H1 (cell line): ENCODE data around the gene NEO1. TPM values are rescaled to one million over a fixed set of nuclear protein-coding genes. Genes with fewer than 3 reads are reported as not detected.

Experiments
- CTCF ChIA-PET: fragments of 300-600 bp; sonication (Branson Sonifier 250); formaldehyde crosslinking; loops from one replicate; lab custom pipeline; 2021; ENCODE audit not compliant: partially characterized antibody; lab: Charles Lee
- POLR2A ChIA-PET: fragments of 300-600 bp; sonication (Branson Sonifier 250); formaldehyde crosslinking; loops from one replicate; lab custom pipeline; 2021; ENCODE audit warnings: inconsistent platforms; ENCODE audit not compliant: partially characterized antibody; lab: Charles Lee
- DNase-seq, 2 experiments: peaks; one replicate each; pipeline versions ENCODE4 v3.0.0 to v3.0.0-alpha.2; 2010 to 2022; ENCODE audit warnings: low spot score in 2 of 2, low read depth in 1 of 2, mixed read lengths in 1 of 2
- FAIRE-seq: peaks from 2 replicates; lab custom pipeline; 2011; peaks lifted over from hg19 to GRCh38; lab: Jason Lieb, UNC
- H2AFZ ChIP-seq: 2 replicates; pipeline ENCODE4 v1.8.1; 2012; ENCODE audit warnings: low read length, inconsistent platforms
- H2AK5ac ChIP-seq: 2 replicates; pipeline ENCODE4 v1.6.1; 2013; ENCODE audit warnings: low read depth, low read length
- H2BK120ac ChIP-seq: replicated peaks from 2 replicates; pipeline ENCODE3; 2013; ENCODE audit warnings: low read depth, low read length, inconsistent platforms
- H2BK12ac ChIP-seq: 2 replicates; pipeline ENCODE4 v1.6.1; 2013; ENCODE audit warnings: low read depth, low read length
- H2BK15ac ChIP-seq: 2 replicates; pipeline ENCODE4 v1.6.1; 2013; ENCODE audit warnings: low read length
- H2BK20ac ChIP-seq: 2 replicates; pipeline ENCODE4 v1.6.1; 2013; ENCODE audit warnings: low read length
- H2BK5ac ChIP-seq: 2 replicates; pipeline ENCODE4 v1.6.1; 2013; ENCODE audit warnings: low read depth, low read length
- H3K14ac ChIP-seq: 2 replicates; pipeline ENCODE4 v1.6.1; 2013; ENCODE audit warnings: inconsistent platforms; ENCODE audit not compliant: insufficient read length
- H3K18ac ChIP-seq: 2 replicates; pipeline ENCODE4 v1.6.1; 2013; ENCODE audit warnings: low read length; ENCODE audit errors: extremely low read depth
- H3K23ac ChIP-seq: 2 replicates; pipeline ENCODE4 v1.6.1; 2013; ENCODE audit warnings: inconsistent platforms; ENCODE audit not compliant: insufficient read length
- H3K23me2 ChIP-seq: 2 replicates; pipeline ENCODE4 v1.6.1; 2013; ENCODE audit warnings: low read depth, low read length
- H3K27ac ChIP-seq: 2 replicates; pipeline ENCODE4 v1.6.1; 2011; ENCODE audit warnings: low read depth, low read length, inconsistent platforms
- H3K27me3 ChIP-seq, 4 experiments: replicated peaks in 1 of 4; 1 replicate in 1 of 4; 2 replicates in 3 of 4; pipeline versions ENCODE4 v1.6.1 to v1.8.1; 2011 to 2013; ENCODE audit warnings: low read length in 3 of 4, mild to moderate bottlenecking in 3 of 4, inconsistent platforms in 2 of 4, mixed read lengths in 2 of 4, moderate library complexity in 1 of 4; ENCODE audit not compliant: control insufficient read depth in 3 of 4, insufficient read depth in 3 of 4; ENCODE audit errors: extremely low read depth in 1 of 4
- H3K36me3 ChIP-seq, 4 experiments: 2 replicates each; pipeline versions ENCODE4 v1.6.1 to v1.8.1; 2011 to 2013; ENCODE audit warnings: mild to moderate bottlenecking in 4 of 4, low read length in 3 of 4, moderate library complexity in 2 of 4, control low read depth in 1 of 4, inconsistent platforms in 1 of 4; ENCODE audit not compliant: insufficient read depth in 4 of 4, control insufficient read depth in 2 of 4
- H3K4ac ChIP-seq: replicated peaks from 2 replicates; pipeline ENCODE3; 2013; ENCODE audit warnings: low read length, low read depth, mixed read lengths, inconsistent platforms; ENCODE audit not compliant: insufficient read length
- H3K4me1 ChIP-seq, 4 experiments: replicated peaks in 1 of 4; 1 replicate in 1 of 4; 2 replicates in 3 of 4; pipeline versions ENCODE4 v1.6.1 to v1.8.1; 2011 to 2013; ENCODE audit warnings: low read length in 3 of 4, inconsistent platforms in 2 of 4, mixed read lengths in 1 of 4; ENCODE audit not compliant: insufficient read depth in 4 of 4, control insufficient read depth in 3 of 4
- H3K4me2 ChIP-seq, 2 experiments: 2 replicates each; pipeline versions ENCODE4 v1.6.1 to v1.8.1; 2011 to 2013; ENCODE audit warnings: low read depth in 2 of 2, low read length in 2 of 2, control low read depth in 1 of 2, inconsistent platforms in 1 of 2, mild to moderate bottlenecking in 1 of 2; ENCODE audit not compliant: insufficient read depth in 1 of 2
- H3K4me3 ChIP-seq, 4 experiments: fragments of 200-600, 300-600 bp in 1 of 4; sonication (generic), shearing (Covaris generic), sonication (Bioruptor Twin) in 1 of 4; 2 replicates each; pipeline versions ENCODE4 v1.5.1 to v1.8.1; 2011 to 2016; ENCODE audit warnings: low read length in 4 of 4, low read depth in 3 of 4, control low read depth in 2 of 4, inconsistent platforms in 2 of 4, mild to moderate bottlenecking in 2 of 4, mixed read lengths in 1 of 4, moderate library complexity in 1 of 4; ENCODE audit not compliant: insufficient read depth in 2 of 4; ENCODE audit errors: extremely low read depth in 1 of 4
- H3K56ac ChIP-seq: replicated peaks from 2 replicates; pipeline ENCODE3; 2013; ENCODE audit warnings: low read depth, mild to moderate bottlenecking, mixed read lengths, low read length, inconsistent platforms; ENCODE audit not compliant: insufficient read length
- H3K79me1 ChIP-seq: 2 replicates; pipeline ENCODE4 v1.6.1; 2013; ENCODE audit warnings: low read depth, low read length, control low read depth
- H3K79me2 ChIP-seq, 2 experiments: 2 replicates each; pipeline versions ENCODE4 v1.6.1 to v1.8.1; 2012 to 2013; ENCODE audit warnings: low read length in 2 of 2, mild to moderate bottlenecking in 2 of 2, inconsistent platforms in 1 of 2; ENCODE audit not compliant: insufficient read depth in 2 of 2, control insufficient read depth in 1 of 2
- H3K9ac ChIP-seq, 4 experiments: replicated peaks in 1 of 4; 1 replicate in 1 of 4; 2 replicates in 3 of 4; pipeline versions ENCODE4 v1.6.1 to v1.8.1; 2011 to 2013; ENCODE audit warnings: low read depth in 3 of 4, low read length in 3 of 4, control low read depth in 2 of 4, mild to moderate bottlenecking in 2 of 4, moderate library complexity in 2 of 4, inconsistent platforms in 1 of 4; ENCODE audit errors: extremely low read depth in 1 of 4
- H3K9me3 ChIP-seq, 2 experiments: 2 replicates each; pipeline versions ENCODE4 v1.6.1 to v1.8.1; 2012 to 2013; ENCODE audit warnings: mild to moderate bottlenecking in 2 of 2, moderate library complexity in 2 of 2, control low read depth in 1 of 2, inconsistent platforms in 1 of 2, low read depth in 1 of 2, low read length in 1 of 2, mixed read lengths in 1 of 2; ENCODE audit not compliant: insufficient read depth in 2 of 2
- H4K20me1 ChIP-seq, 2 experiments: replicated peaks in 1 of 2; 2 replicates each; pipeline versions ENCODE3 to v1.8.1; 2011 to 2013; ENCODE audit warnings: inconsistent platforms in 2 of 2, low read length in 2 of 2, mild to moderate bottlenecking in 1 of 2; ENCODE audit not compliant: insufficient read depth in 2 of 2, control insufficient read depth in 1 of 2
- H4K5ac ChIP-seq: 2 replicates; pipeline ENCODE4 v1.6.1; 2013; ENCODE audit warnings: low read length, low read depth, mixed read lengths, inconsistent platforms; ENCODE audit not compliant: insufficient read length
- H4K8ac ChIP-seq: 2 replicates; pipeline ENCODE4 v1.8.0; 2013; ENCODE audit warnings: mild to moderate bottlenecking, moderate library complexity, low read length, inconsistent platforms; ENCODE audit not compliant: insufficient read depth; ENCODE audit errors: extremely low read depth
- H4K91ac ChIP-seq: replicated peaks from 2 replicates; pipeline ENCODE3; 2013; ENCODE audit warnings: low read length, mixed read lengths, inconsistent platforms; ENCODE audit not compliant: insufficient read length
- CEBPB ChIP-seq: IDR thresholded peaks from 2 replicates; pipeline ENCODE4 v1.6.1; 2012; ENCODE audit warnings: low read depth, low read length
- NRF1 ChIP-seq: IDR thresholded peaks from 2 replicates; pipeline ENCODE4 v1.6.1; 2011; ENCODE audit warnings: mild to moderate bottlenecking, low read depth, low read length, improper control_type of control experiment
- POLR2A ChIP-seq, 2 experiments: IDR thresholded peaks; 1 replicate in 1 of 2; 2 replicates in 1 of 2; pipeline ENCODE4 v1.6.1; 2011; ENCODE audit warnings: low read depth in 2 of 2, low read length in 2 of 2, mild to moderate bottlenecking in 2 of 2; ENCODE audit errors: control extremely low read depth in 1 of 2
- TAF1 ChIP-seq: IDR thresholded peaks from 2 replicates; pipeline ENCODE4 v1.6.1; 2011; ENCODE audit warnings: mild to moderate bottlenecking, low read depth, low read length
- WGBS, 2 experiments: shearing (Covaris generic) in 1 of 2; methylation state at CpG; one replicate each; pipeline versions ENCODE4 v1.1.6 to v1.1.7; 2013 to 2015; ENCODE audit warnings: low lambda C conversion rate in 2 of 2, mixed read lengths in 2 of 2, inconsistent platforms in 1 of 2, low coverage in 1 of 2, missing lambda C conversion rate in 1 of 2; ENCODE audit not compliant: insufficient replicate concordance in 2 of 2, insufficient coverage in 1 of 2, insufficient read length in 1 of 2; ENCODE audit errors: extremely low coverage in 1 of 2, missing lambda C conversion rate in 1 of 2; 5-methylcytosine and 5-hydroxymethylcytosine counted together
- polyA plus RNA-seq, 7 experiments: library from polyadenylated mRNA; depleted of rRNA in 3 of 7; stranded (reverse) in 5 of 7; unstranded in 2 of 7; fragments of >200 nt in 5 of 7; fragments of 200-250 nt in 2 of 7; gene quantifications; 1 replicate in 5 of 7; 2 replicates in 1 of 7; 4 replicates in 1 of 7; pipeline versions ENCODE4 v1.2.1 to v1.2.3, GENCODE V29; 2011 to 2013; ENCODE audit warnings: missing spikeins in 2 of 7, mixed read lengths in 2 of 7
- total RNA-seq: library from RNA; stranded (reverse); fragmentation: NEBNext Ultra II Directional; extraction: Animal tissue kit (Norgen Biotek cat#: 25700); gene quantifications from 2 replicates; pipeline ENCODE4 v1.2.1, GENCODE V29; 2021
- TF ChIP-seq, protein P1 (sequence below): IDR thresholded peaks from 2 replicates; pipeline ENCODE4 v1.6.1; 2012; ENCODE audit warnings: low read length, inconsistent platforms

Gene NEO1
- total and polyA plus RNA-seq, 2 of the 8 experiments (the other 6 are each of a cell fraction or from before 2014, with no cell fraction given): 36.0 to 51.0 TPM

DNA sequence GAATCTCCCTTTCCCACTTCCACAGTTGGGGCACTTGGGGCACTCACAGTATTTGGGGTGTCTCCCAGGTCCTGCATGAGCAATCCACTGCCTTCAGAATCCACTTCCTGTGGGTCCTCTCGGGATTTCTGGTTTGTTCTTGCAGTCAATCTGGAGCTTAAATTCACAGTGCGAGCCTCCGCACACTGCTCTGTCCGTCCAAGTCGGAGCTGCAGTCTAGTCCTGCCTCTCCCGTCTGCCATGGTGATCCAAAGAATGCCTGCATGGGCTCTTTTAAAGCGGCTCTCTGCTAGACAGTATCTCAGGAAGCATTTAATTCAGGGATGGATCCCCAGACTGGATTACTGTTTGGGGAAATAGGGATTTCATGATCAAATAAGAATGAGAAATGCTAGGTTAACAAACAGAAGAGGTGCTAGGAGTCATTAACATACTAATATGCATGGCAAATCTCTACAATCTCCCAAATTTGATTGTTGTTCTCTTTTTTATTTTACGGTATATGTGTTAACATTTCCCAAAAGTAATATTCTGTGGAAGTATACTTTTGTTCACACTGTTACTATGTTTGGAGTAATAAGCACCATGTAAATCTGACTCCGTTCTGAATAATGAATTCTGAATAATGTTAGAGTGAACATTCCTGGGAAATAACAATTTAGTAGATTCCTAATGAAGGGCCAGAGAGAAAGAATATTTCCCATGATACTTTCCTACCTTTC lies 174.0 kb downstream of the NEO1 start:
- no peak overlapping the region for H3K23ac ChIP-seq
- 86% methylated on average over 9 of the region's 9 CpGs; no CpG with 5 or more reads in 1 of the 2 experiments for WGBS, 2 experiments
- no peak overlapping the region for H3K14ac ChIP-seq
- no peak for FAIRE-seq
- H3K56ac ChIP-seq: no peak overlapping the region
- no peak overlapping the region for H3K4me3 ChIP-seq
- no peaks in the 10 kb centered on the region for H3K36me3 ChIP-seq
- H3K4me2 ChIP-seq: no peak overlapping the region
- H3K23me2 ChIP-seq: no peaks in the 10 kb centered on the region
- H3K79me1 ChIP-seq: no peaks in the 10 kb centered on the region
- no peak overlapping the region for H3K4ac ChIP-seq
- H2BK15ac ChIP-seq: no peak overlapping the region
- ChIA-PET POLR2A (interaction anchor here (0.8 to 1.3 kb wide), 2 partner anchors 9 to 11 kb away, joined by 3 read pairs; no protein-coding TSS in a partner anchor), CTCF (interaction anchor here (0.7 to 2.3 kb wide), 6 partner anchors 13 to 99 kb away, joined by 3 to 11 read pairs (median 4); no protein-coding TSS in a partner anchor)
- no peak overlapping the region for H2BK12ac ChIP-seq
- H2AK5ac ChIP-seq: no peak overlapping the region
- no peak overlapping the region for H2BK20ac ChIP-seq
- no peak for DNase-seq
- no peak for TF ChIP-seq NRF1
- TF ChIP-seq POLR2A (IDR thresholded peaks at IDR 0.05; ENCODE audit: control extremely low read depth in 1 of 2, low read depth in 2 of 2, low read length in 2 of 2): no peak
- TF ChIP-seq CEBPB: no peak
- TF ChIP-seq, protein P1, sequence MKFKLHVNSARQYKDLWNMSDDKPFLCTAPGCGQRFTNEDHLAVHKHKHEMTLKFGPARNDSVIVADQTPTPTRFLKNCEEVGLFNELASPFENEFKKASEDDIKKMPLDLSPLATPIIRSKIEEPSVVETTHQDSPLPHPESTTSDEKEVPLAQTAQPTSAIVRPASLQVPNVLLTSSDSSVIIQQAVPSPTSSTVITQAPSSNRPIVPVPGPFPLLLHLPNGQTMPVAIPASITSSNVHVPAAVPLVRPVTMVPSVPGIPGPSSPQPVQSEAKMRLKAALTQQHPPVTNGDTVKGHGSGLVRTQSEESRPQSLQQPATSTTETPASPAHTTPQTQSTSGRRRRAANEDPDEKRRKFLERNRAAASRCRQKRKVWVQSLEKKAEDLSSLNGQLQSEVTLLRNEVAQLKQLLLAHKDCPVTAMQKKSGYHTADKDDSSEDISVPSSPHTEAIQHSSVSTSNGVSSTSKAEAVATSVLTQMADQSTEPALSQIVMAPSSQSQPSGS: no peak
- TF ChIP-seq TAF1: no peak
- no peak overlapping the region for H4K8ac ChIP-seq
- peaks cover 2 to 6% of the 10 kb centered on the region in 2 experiments; a peak in 1 of 4 replicates for H3K9me3 ChIP-seq
- H4K91ac ChIP-seq: no peak overlapping the region
- no peak overlapping the region for H2BK120ac ChIP-seq
- H3K27me3 ChIP-seq: no peaks in the 10 kb centered on the region
- no peaks in the 10 kb centered on the region for H3K79me2 ChIP-seq
- no peak overlapping the region for H3K9ac ChIP-seq
- peaks cover 0 to 6% (median 2%) of the 10 kb centered on the region in 4 experiments; a peak in 3 of 7 replicates for H3K4me1 ChIP-seq
- H3K18ac ChIP-seq: no peak overlapping the region
- no peak overlapping the region for H4K5ac ChIP-seq
- no peak overlapping the region for H3K27ac ChIP-seq
- H4K20me1 ChIP-seq: no peaks in the 10 kb centered on the region
- H2AFZ ChIP-seq: no peak overlapping the region
- H2BK5ac ChIP-seq: no peak overlapping the region
